NCI-H446 (cell line): ENCODE data around the gene HMGB2.

ENCODE experiments used
- DNase-seq, 2 experiments: peaks; one replicate each; lab custom pipeline; 2025; lab: John Stamatoyannopoulos, UW

Gene HMGB2

GRCh38 chr4:173288296-173288695, 45.9 kb downstream of the HMGB2 start:
- DNase-seq = peak; percentile 48 to 61

DNA sequence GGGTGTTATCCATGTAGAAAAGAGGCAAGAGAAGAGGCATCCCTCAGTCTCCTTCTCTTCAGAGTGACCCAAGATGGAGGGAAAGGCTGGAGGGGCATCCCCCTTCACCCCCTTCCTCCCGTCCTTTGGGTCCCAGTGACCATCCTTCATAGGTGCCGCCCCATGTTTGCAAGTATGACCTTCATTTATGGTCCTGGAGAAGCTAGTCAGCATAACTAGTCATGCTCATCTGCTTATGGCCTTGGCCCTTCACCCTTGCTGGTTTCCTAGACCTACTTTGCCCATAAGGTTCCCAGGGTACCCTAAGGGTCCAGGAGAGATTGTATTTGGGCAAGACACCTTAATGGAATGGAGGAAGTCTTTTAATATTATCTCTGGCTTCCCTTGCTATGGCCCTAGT, 46.7 kb downstream of the HMGB2 start:
- DNase-seq = no peak

DNA sequence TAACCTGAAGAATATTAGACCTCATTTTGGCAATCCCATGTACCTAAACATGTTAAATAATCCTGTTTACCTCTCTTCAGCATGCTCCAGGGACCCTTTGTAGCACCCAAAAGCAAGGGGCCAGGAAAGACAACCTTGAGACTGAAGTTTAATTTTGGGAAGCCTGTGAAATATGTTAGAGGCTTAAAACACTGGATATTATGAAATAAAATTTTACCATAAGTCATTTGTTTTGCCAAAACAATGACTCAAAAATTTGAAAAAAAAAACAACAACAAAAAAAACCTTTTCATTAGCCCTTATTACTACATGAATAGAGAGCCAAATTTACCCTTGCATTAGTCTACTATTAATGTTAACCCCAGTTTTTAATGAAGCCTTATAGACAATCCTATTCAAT, 49.7 kb downstream of the HMGB2 start:
- no peak for DNase-seq

- no peak for DNase-seq
Observed at GRCh38 chr4:173282626-173283025, 51.5 kb downstream of the HMGB2 start.

DNA sequence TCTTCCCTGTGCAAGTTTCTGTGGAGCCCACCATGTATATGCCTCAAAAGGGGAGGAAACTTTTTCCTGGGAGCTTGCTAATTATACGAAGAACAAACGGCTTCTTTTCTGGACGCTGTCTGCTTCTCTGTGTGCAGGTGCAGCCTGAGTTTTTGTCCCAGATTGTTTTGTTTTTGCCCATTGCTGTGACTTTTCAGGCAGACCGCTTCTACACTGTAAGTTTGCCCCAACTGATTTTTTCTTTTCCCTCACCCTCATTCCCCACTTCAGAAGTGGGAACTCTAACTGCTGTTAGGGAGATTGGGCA, 51.9 kb downstream of the HMGB2 start:
- DNase-seq = no peak

DNA sequence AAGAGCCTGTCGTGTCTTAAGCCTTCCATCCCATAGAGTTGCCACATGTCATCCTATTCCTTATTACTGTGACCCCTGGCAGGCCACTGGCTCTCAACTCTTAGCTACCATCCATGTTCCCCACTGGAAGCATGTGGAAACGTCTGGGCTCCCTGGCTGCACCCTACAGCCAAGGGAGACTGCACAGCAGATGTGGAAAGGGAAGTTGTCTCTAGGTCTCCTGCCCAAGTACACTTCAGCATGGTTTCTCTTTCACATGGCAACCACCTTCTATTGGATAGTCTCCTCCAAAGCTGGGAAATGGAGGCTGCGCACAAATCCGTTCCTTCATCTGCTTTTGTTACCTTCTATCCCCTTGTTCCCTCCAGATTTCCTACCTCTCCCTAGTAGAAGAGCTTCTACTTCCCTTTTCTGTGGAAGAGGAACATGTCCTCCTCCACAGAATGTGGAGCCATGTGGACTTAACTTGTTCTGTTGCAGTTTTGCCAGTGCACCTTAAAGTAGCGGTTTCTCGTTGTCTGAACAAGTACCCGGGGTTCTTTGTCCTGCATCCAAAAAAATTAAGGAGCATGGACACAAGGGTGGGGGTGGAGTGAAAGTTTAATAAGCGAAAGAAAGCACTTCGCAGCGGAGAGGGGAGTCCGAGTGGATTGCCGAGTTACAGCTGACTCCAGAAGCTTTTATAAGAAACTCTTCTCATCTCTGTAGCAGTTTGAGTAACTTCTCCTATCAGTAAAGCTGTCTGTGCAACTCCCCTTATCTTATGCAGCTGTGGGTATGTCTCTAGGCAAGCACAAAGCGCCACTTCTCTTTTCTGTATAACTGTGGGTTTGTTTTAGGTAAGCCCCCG, 52.5 kb downstream of the HMGB2 start:
- no peak for DNase-seq
